GM10266 (cell line): ENCODE data around the gene CDC16.
"Not testable (repeated sequence)": the region's sequence is repeated elsewhere in the genome, so short reads cannot be mapped to it uniquely, and the experiment has no call there.

Experiments used
- DNase-seq: peaks from one replicate; pipeline ENCODE4 v3.0.0; 2012; ENCODE audit errors: extremely low spot score
- TF ChIP-seq, protein P1 (sequence below): IDR thresholded peaks from 2 replicates; pipeline ENCODE4 v1.5.1; 2012; ENCODE audit warnings: mild to moderate bottlenecking, low read depth; ENCODE audit not compliant: control insufficient read depth, insufficient read depth; ENCODE audit errors: missing control alignments

Gene CDC16, protein sequence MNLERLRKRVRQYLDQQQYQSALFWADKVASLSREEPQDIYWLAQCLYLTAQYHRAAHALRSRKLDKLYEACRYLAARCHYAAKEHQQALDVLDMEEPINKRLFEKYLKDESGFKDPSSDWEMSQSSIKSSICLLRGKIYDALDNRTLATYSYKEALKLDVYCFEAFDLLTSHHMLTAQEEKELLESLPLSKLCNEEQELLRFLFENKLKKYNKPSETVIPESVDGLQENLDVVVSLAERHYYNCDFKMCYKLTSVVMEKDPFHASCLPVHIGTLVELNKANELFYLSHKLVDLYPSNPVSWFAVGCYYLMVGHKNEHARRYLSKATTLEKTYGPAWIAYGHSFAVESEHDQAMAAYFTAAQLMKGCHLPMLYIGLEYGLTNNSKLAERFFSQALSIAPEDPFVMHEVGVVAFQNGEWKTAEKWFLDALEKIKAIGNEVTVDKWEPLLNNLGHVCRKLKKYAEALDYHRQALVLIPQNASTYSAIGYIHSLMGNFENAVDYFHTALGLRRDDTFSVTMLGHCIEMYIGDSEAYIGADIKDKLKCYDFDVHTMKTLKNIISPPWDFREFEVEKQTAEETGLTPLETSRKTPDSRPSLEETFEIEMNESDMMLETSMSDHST

DNA sequence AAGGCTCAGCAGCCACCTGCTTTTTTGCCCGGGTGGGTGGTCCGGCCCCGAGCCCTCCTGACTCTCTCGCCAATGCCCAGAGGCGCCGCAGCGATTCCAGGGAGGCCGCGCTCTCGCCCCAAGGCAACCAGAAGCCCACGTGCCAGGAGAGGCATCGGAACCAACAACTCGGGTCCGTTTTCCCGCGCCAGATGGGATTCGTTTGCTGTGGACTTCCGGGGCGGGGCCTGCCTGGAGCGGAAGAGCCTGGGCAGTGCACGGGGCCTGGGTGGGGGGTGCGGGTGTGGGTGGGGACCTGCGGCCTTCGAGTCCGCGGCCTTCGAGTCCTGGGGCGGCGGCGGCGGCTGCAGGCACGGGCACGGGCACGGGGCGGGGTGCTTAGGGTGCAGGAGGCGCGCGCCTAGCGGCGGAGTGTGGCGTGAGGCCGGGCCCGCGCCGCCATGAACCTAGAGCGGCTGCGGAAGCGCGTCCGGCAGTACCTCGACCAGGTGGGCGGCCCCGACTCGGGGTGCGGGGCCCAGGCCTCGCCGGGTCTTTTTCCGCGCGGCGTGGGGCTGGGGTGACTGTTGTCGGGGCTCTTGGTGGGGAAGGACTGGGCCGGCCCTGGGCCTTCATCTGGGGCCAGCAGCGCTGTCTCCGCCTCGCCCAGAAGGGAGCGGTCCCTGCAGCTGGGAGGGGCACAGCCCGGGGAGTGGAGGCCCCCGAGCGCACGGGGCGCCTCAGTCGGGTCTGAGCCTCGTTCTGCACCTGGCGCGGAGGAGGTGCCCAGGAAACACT is at the start of gene CDC16:
CDC16 (plus strand) TSS at position 253 of the 777 bp plus-strand sequence; CDS start at position 441, 188 bp downstream.
- peak; percentile 94 for DNase-seq
- TF ChIP-seq, protein P1, sequence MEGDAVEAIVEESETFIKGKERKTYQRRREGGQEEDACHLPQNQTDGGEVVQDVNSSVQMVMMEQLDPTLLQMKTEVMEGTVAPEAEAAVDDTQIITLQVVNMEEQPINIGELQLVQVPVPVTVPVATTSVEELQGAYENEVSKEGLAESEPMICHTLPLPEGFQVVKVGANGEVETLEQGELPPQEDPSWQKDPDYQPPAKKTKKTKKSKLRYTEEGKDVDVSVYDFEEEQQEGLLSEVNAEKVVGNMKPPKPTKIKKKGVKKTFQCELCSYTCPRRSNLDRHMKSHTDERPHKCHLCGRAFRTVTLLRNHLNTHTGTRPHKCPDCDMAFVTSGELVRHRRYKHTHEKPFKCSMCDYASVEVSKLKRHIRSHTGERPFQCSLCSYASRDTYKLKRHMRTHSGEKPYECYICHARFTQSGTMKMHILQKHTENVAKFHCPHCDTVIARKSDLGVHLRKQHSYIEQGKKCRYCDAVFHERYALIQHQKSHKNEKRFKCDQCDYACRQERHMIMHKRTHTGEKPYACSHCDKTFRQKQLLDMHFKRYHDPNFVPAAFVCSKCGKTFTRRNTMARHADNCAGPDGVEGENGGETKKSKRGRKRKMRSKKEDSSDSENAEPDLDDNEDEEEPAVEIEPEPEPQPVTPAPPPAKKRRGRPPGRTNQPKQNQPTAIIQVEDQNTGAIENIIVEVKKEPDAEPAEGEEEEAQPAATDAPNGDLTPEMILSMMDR = no peak

- TF ChIP-seq, protein P1 = no peak
- no peak for DNase-seq
Measured at GRCh38 chr13:114185182-114185971, 49.3 kb upstream of the CDC16 start.

DNA sequence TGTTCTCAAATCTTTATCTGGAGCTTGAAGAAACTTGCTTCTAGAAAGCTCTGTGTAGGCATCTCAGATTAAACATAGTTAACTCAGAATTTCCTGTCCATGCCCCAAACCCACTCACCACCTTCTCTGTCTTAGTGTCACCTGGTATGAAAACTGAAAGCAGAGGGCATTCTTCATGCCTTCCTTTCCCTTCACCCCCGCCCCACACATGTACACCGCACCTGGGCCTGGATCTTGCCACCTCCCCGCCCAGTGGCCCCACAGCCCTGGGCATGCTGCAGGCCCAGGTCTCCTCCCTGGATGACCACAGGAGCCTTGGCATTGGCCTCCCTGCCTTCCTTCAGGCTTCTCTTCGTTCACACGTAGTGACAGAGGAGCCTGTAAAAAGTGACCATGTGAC is 39.8 kb upstream of the CDC16 start:
- no peak for DNase-seq
- TF ChIP-seq, protein P1 = no peak

DNA sequence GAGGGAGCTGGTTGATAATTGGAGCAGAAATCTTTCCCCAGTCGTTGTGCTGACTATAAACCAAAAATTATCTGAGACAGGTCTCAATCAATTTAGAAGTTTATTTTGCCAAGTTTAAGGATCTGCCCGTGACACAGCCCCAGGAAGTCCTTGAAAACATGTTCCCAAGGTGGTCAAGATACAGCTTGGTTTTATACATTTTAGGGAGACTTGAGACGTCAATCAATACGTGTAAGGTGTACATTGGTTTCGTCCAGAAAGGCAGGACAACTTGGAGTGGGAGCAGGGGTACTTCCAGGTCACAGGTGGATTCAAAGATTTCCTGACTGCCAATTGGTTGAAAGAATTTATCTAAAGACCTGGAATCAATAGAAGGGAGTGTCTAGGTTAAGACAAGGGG is 38.1 kb upstream of the CDC16 start:
- no peak for DNase-seq
- TF ChIP-seq, protein P1 = no peak

DNA sequence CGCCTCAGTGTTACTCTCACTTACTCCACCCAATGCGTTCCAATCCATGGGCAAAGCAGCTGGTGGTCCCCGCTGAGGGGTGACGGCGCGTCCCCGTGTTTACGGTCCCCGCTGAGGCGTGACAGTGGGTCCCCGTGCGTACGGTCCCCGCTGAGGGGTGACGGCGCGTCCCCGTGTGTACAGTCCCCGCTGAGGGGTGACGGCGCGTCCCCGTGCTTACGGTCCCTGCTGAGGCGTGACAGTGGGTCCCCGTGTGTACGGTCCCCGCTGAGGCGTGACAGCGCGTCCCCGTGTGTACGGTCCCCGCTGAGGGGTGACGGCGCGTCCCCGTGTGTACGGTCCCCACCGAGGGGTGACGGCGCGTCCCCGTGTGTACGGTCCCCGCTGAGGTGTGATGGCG is 36.1 kb upstream of the CDC16 start:
- TF ChIP-seq, protein P1 = no peak
- no peak for DNase-seq

- DNase-seq = not testable (repeated sequence)
Measured at GRCh38 chr13:114199526-114199925, 35.2 kb upstream of the CDC16 start.

DNA sequence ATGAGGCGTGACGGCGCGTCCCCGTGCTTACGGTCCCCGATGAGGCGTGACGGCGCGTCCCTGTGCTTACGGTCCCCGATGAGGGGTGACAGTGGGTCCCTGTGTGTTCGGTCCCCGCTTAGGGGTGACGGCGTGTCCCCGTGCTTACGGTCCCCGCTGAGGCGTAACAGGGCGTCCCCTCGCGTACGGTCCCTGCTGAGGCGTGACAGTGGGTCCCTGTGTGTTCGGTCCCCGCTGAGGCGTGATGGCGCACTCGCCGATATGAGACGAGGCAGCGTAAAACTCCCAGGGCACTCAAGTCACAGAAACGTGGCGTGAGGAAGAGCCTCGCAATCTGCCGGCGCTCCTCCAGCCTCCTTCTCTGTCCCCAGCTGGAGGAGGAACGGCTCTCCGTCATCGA is 34.7 kb upstream of the CDC16 start:
- no peak for DNase-seq
- TF ChIP-seq, protein P1 = no peak
